Activated CD4-positive, alpha-beta T cell treated with anti-CD3 and anti-CD28 coated beads, Interleukin-2, Interleukin-4, amounts not matched to agents 100 ng/mL and 50 ng/mL, durations not matched to agents 16 hours and 8 hours (primary cell): ENCODE results near the gene LTN1.
A peak's percentile ranks its signal among the peaks of the same experiment; 100 is the strongest.
"Not testable (repeated sequence)": the region's sequence is repeated elsewhere in the genome, so short reads cannot be mapped to it uniquely, and the experiment has no call there.

ENCODE experiments used
- DNase-seq: peaks from one replicate; pipeline ENCODE4 v3.0.0-alpha.2; 2020; ENCODE audit warnings: low spot score

Gene LTN1

DNA sequence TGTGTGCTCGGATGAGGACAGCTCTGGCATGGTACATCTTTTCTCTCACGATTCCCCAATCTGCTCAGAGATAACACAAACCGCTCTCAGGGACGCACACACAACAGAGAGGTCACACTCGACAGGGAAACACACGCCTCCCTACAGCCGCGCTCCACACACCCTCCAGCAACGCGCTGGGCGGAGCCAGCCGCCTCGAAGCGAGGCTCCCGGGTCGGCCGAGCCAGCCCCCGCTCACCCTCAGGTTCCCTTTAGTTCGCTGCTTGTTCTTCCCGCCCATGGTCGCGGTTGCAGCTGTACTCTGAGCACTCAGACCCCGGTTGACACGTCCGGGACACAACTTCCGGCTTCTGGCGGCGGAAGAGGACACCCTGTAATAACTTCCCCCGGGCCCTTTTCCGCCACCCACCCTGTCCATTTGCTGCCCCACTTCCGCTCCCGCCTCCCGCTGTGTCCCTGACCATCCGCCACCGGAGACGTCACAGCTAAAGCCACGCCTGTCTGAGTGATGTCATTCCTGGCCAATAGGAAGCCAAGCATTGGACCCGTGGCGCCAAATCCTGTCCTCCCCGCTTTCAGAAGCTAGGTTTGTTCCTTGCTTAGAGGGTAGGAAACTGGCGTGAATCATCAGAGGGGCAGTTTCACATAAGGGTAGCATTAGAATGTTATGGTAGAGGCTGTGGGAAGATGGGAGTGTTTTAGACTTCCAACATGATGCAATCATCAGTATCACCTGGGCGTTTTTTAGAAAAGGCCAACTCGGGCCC, at the start of gene LTN1:
TSS of gene LTN1 (minus strand) at position 352 of the 767 bp plus-strand sequence. CDS start at position 280, 72 bp downstream.
- DNase-seq: peak; percentile 100

GRCh38 chr21:29034678-29035077, 42.0 kb upstream of the LTN1 start:
- DNase-seq: no peak

DNA sequence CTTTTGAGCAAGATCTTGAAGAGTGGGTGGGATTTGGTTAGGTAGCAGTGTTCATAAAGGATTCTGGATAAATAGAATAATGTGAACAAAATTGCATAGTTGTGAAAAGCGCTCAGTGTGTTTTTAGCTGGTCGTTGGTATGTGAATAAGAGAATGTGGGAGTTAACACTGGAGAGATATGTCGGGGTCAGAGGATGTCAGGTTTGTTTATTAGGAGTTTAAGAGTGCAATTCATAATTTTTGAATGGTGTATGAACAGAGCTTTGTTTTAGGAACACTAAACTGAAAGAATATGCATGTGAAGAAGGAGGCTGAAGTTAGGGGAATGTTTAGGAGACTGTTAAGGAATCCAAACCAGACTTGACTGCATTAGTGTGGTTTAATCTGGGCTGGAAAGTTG, 41.2 kb upstream of the LTN1 start:
- no peak for DNase-seq

- DNase-seq: no peak
Observed at GRCh38 chr21:29033301-29033700, 40.6 kb upstream of the LTN1 start.

GRCh38 chr21:29030909-29031308, 38.2 kb upstream of the LTN1 start:
- no peak for DNase-seq

- peak; percentile 22 for DNase-seq
Observed at GRCh38 chr21:29029524-29029923, 36.8 kb upstream of the LTN1 start.

GRCh38 chr21:29025328-29025713, 32.6 kb upstream of the LTN1 start:
- no peak for DNase-seq

GRCh38 chr21:29024474-29025327, 32.0 kb upstream of the LTN1 start, which contains the start of gene USP16:
Gene USP16, plus strand, starts transcription at chr21:29024668. Its CDS starts 3,246 bp downstream, at chr21:29027914.
- DNase-seq: peak; percentile 95

- peak; percentile 19 for DNase-seq
Observed at GRCh38 chr21:29022166-29022565, 29.5 kb upstream of the LTN1 start.

GRCh38 chr21:29018540-29018939, 25.9 kb upstream of the LTN1 start:
- DNase-seq: no peak

DNA sequence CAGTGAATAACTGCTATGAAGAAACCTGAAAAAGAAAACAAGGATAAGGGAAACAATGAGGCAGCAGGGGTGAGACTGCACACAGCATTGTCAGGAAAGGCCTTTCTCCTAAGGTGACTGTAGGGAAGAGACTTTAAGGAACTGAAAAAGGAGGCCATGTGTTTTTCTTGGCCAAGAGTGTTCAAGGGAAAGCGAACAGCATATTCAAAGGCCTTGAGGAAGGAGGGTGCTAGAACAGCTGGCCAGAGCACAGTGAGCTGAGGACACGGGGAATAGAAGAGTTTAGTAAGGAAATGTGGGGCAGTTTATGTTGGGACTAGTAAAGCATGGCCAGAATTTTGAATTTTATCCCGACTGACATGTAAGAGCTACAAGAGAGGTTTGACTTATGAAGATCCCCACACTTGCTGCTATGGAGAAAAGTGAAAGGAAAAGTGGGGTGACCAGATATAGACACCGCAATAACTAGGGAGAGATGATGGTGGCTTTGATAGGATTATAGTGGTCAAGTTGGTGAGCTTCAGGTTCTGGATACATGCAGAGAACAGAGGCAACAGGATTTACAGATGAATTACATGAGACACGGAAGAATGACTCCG, 25.1 kb upstream of the LTN1 start:
- DNase-seq: no peak

- DNase-seq: not testable (repeated sequence)
Observed at GRCh38 chr21:29011236-29011635, 18.6 kb upstream of the LTN1 start.

GRCh38 chr21:29008367-29008766, 15.7 kb upstream of the LTN1 start:
- no peak for DNase-seq

- no peak for DNase-seq
Observed at GRCh38 chr21:29007810-29008209, 15.1 kb upstream of the LTN1 start.

DNA sequence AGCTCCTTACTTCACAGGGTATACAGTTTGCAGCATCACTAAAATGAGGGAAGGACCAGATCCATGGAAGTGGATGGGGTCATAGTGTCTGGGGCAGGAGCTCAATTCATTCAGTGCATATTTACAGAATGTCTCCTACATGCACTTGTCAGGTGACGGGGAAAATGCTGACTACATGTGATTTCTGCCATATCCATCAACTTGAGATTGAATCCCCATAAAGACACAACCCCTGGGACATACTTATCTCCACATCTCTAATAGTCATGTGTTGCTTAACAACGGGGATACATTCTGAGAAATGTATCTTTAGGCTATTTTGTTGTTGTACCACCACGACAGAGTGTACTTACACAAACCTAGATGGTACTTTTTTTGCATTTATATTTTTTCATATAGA, 14.5 kb upstream of the LTN1 start:
- no peak for DNase-seq

GRCh38 chr21:29005696-29006095, 13.0 kb upstream of the LTN1 start:
- no peak for DNase-seq

GRCh38 chr21:29002442-29003144, 9.9 kb upstream of the LTN1 start:
- peak; percentile 96 for DNase-seq

DNA sequence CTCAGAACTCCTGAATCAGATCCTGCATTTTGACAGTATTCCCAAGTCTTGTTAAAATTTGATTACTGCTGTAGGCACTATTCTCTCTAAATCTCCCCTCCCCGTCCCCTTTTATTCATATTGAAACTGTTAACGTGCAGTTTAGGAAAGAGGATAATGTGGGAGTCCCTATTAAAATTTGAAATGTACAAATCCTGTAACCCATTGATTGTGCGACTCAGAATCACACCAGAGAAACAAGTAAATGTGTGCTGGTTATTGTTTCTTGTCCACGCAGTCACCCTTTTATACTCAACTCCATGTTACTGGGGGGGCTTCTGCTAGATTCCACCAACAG, 584 bp upstream of the LTN1 start:
- no peak for DNase-seq

- no peak for DNase-seq
Observed at GRCh38 chr21:28991861-28992525, 684 bp downstream of the LTN1 start.

- not testable (repeated sequence) for DNase-seq
Observed at GRCh38 chr21:28988146-28988545, 4.5 kb downstream of the LTN1 start.

- DNase-seq: no peak
Observed at GRCh38 chr21:28986677-28987076, 6.0 kb downstream of the LTN1 start.

DNA sequence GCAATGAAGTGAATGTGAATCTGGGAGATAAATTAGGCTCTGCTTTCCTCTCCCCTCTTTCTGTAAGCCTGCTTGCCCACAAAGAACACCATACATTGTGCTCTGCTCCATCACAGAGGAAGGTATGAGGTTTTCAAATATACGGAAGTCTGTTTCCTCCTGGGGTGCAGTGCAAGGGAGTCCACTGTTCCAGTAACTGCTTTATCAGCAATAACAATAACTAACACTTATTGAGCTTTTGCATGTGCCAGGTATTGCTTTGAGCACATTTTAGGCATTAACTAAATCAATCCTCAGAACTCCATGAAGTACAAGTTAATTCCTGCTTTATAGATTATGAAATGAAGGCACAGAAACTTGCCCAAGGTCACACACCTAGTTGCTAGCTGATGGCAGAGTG, 10.0 kb downstream of the LTN1 start:
- no peak for DNase-seq
